Neural cell (in vitro differentiated cells): Measurements from ENCODE around the gene ZDHHC3. TPM values are rescaled to one million over a fixed set of nuclear protein-coding genes. Genes with fewer than 3 reads are reported as not detected.

Experiments used
- H2AFZ ChIP-seq: fragments of 200-600, 300-800 bp; sonication (generic), shearing (Covaris generic); 2 replicates; pipeline ENCODE4 v1.6.0; 2014; ENCODE audit warnings: low read depth, mild to moderate bottlenecking, antibody characterized with exemption, low read length, moderate library complexity
- H3F3A ChIP-seq: fragments of 200-600 bp; shearing (Covaris generic); 2 replicates; pipeline ENCODE4 v1.6.1; 2016; ENCODE audit warnings: mild to moderate bottlenecking, moderate library complexity, mixed read lengths, antibody characterized with exemption, low read length; ENCODE audit not compliant: insufficient read depth, poor library complexity, severe bottlenecking
- H3K27ac ChIP-seq: fragments of 200-600, 300-800 bp; sonication (generic), shearing (Covaris generic); 2 replicates; pipeline ENCODE4 v1.5.1; 2014; ENCODE audit warnings: mild to moderate bottlenecking, low read length, moderate library complexity
- H3K27me3 ChIP-seq: fragments of 300-800, 200-600 bp; sonication (generic), shearing (Covaris generic); 2 replicates; pipeline ENCODE4 v1.6.0; 2014; ENCODE audit warnings: mild to moderate bottlenecking, low read depth, low read length, moderate library complexity; ENCODE audit not compliant: insufficient read depth
- H3K36me3 ChIP-seq: fragments of 300-800, 200-600 bp; sonication (generic), shearing (Covaris generic); 2 replicates; pipeline ENCODE4 v1.5.1; 2014; ENCODE audit warnings: mild to moderate bottlenecking, antibody characterized with exemption, low read length, moderate library complexity; ENCODE audit not compliant: insufficient read depth
- H3K4me2 ChIP-seq: fragments of 300-800, 200-600 bp; sonication (generic), shearing (Covaris generic); 2 replicates; pipeline ENCODE4 v1.6.0; 2014; ENCODE audit warnings: mild to moderate bottlenecking, low read length
- H3K4me3 ChIP-seq: fragments of 300-800, 200-600 bp; sonication (generic), shearing (Covaris generic); 2 replicates; pipeline ENCODE4 v1.5.1; 2014; ENCODE audit warnings: mild to moderate bottlenecking, low read length, moderate library complexity
- H3K79me2 ChIP-seq: fragments of 200-600 bp; shearing (Covaris generic); replicated peaks from 2 replicates; pipeline ENCODE4 v1.6.0; 2014; ENCODE audit warnings: mild to moderate bottlenecking, low read length, moderate library complexity; ENCODE audit not compliant: insufficient read depth
- H3K9ac ChIP-seq: fragments of 300-800, 200-600 bp; sonication (generic), shearing (Covaris generic); 2 replicates; pipeline ENCODE4 v1.6.1; 2016; ENCODE audit warnings: mild to moderate bottlenecking, low read length, mixed read lengths
- H3K9me2 ChIP-seq: fragments of 200-600 bp; shearing (Covaris generic); 2 replicates; pipeline ENCODE4 v1.6.1; 2016; ENCODE audit warnings: mild to moderate bottlenecking, low read length, mixed read lengths; ENCODE audit not compliant: insufficient read depth
- H3K9me3 ChIP-seq: fragments of 200-600, 300-800 bp; sonication (generic), shearing (Covaris generic); 2 replicates; pipeline ENCODE4 v1.6.1; 2016; ENCODE audit warnings: mild to moderate bottlenecking, mixed run types, low read length, moderate library complexity, mixed read lengths
- H4K20me1 ChIP-seq: fragments of 200-600 bp; shearing (Covaris generic); 2 replicates; pipeline ENCODE4 v1.6.1; 2016; ENCODE audit warnings: mild to moderate bottlenecking, mixed run types; ENCODE audit not compliant: insufficient read depth
- EP300 ChIP-seq: fragments of 450-650 bp; conservative IDR thresholded peaks from 2 replicates; pipeline ENCODE4 v1.6.1; 2014; ENCODE audit warnings: antibody characterized with exemption, mild to moderate bottlenecking, moderate library complexity; ENCODE audit not compliant: poor library complexity, severe bottlenecking
- EZH2 ChIP-seq: fragments of 200-600, 300-800 bp; shearing (Covaris generic), sonication (generic); IDR thresholded peaks from 2 replicates; pipeline ENCODE4 v1.6.1; 2014; ENCODE audit warnings: antibody characterized with exemption, low read length, borderline replicate concordance, mild to moderate bottlenecking; ENCODE audit not compliant: insufficient read depth, poor library complexity, severe bottlenecking
- MXI1 ChIP-seq: fragments of 450-650 bp; conservative IDR thresholded peaks from 2 replicates; pipeline ENCODE4 v1.6.1; 2014; ENCODE audit warnings: antibody characterized with exemption, mild to moderate bottlenecking; ENCODE audit not compliant: poor library complexity, severe bottlenecking
- POLR2AphosphoS5 ChIP-seq: IDR thresholded peaks from 2 replicates; pipeline ENCODE4 v1.6.1; 2012
- RAD21 ChIP-seq: fragments of 450-650 bp; conservative IDR thresholded peaks from 2 replicates; pipeline ENCODE4 v1.6.1; 2014; ENCODE audit warnings: antibody characterized with exemption, mild to moderate bottlenecking, moderate library complexity
- REST ChIP-seq: IDR thresholded peaks from 2 replicates; pipeline ENCODE4 v1.6.1; 2012; ENCODE audit warnings: borderline replicate concordance
- SMC3 ChIP-seq: fragments of 450-650 bp; conservative IDR thresholded peaks from 2 replicates; pipeline ENCODE4 v1.6.1; 2014; ENCODE audit warnings: antibody characterized with exemption, mild to moderate bottlenecking, moderate library complexity; ENCODE audit not compliant: poor library complexity
- TAF1 ChIP-seq: IDR thresholded peaks from 2 replicates; pipeline ENCODE4 v1.6.1; 2012; ENCODE audit warnings: low read depth
- polyA plus RNA-seq: library from polyadenylated mRNA; depleted of rRNA; stranded (reverse); fragments of >200 nt; gene quantifications from 2 replicates; pipeline ENCODE4 v1.2.3, GENCODE V29; 2014
- TF ChIP-seq, protein P1 (sequence below): fragments of 450-650 bp; IDR thresholded peaks from 2 replicates; pipeline ENCODE4 v1.5.1; 2014; ENCODE audit warnings: antibody characterized with exemption, mild to moderate bottlenecking, moderate library complexity; ENCODE audit not compliant: poor library complexity, severe bottlenecking

ZDHHC3 gene
- polyA plus RNA-seq, 1 donor from 2014 or later, result 35.8 TPM

DNA sequence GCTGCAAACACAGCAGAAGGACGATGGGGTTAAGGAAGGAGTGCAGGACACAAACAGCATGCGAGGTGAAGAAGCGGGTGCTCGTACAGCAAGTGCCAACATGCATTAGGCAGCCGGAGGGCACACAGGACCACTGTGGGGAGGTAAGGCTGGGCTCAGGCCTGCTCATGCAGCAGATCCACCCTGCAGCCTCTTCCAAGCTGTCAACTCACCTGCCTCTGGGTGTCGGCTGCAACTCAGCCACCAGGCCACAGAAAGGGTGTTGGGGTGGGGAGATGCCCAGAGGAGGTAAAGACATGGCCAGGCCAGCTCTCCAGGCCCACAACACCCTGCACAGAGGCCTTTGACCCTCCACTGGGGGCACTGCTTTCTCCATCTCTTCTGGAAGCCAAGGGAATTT, 57.4 kb downstream of the ZDHHC3 start:
- H3K27ac ChIP-seq, result no peak overlapping the region
- H3F3A ChIP-seq, result no peaks in the 10 kb centered on the region
- no peaks in the 10 kb centered on the region for H3K36me3 ChIP-seq
- H3K9ac ChIP-seq, result no peak overlapping the region
- H3K4me3 ChIP-seq, result no peak overlapping the region
- no peaks in the 10 kb centered on the region for H4K20me1 ChIP-seq
- no peaks in the 10 kb centered on the region for H3K79me2 ChIP-seq
- TF ChIP-seq RAD21, result no peak
- TF ChIP-seq EP300, result no peak
- TF ChIP-seq EZH2, result no peak
- TF ChIP-seq MXI1, result no peak
- TF ChIP-seq REST, result no peak
- no peak for TF ChIP-seq POLR2AphosphoS5
- TF ChIP-seq TAF1, result no peak
- TF ChIP-seq, protein P1, sequence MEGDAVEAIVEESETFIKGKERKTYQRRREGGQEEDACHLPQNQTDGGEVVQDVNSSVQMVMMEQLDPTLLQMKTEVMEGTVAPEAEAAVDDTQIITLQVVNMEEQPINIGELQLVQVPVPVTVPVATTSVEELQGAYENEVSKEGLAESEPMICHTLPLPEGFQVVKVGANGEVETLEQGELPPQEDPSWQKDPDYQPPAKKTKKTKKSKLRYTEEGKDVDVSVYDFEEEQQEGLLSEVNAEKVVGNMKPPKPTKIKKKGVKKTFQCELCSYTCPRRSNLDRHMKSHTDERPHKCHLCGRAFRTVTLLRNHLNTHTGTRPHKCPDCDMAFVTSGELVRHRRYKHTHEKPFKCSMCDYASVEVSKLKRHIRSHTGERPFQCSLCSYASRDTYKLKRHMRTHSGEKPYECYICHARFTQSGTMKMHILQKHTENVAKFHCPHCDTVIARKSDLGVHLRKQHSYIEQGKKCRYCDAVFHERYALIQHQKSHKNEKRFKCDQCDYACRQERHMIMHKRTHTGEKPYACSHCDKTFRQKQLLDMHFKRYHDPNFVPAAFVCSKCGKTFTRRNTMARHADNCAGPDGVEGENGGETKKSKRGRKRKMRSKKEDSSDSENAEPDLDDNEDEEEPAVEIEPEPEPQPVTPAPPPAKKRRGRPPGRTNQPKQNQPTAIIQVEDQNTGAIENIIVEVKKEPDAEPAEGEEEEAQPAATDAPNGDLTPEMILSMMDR, result no peak
- TF ChIP-seq SMC3, result no peak
- no peaks in the 10 kb centered on the region for H3K27me3 ChIP-seq
- no peaks in the 10 kb centered on the region for H3K9me2 ChIP-seq
- H3K9me3 ChIP-seq, result no peaks in the 10 kb centered on the region
- no peak overlapping the region for H3K4me2 ChIP-seq
- H2AFZ ChIP-seq, result no peak overlapping the region

DNA sequence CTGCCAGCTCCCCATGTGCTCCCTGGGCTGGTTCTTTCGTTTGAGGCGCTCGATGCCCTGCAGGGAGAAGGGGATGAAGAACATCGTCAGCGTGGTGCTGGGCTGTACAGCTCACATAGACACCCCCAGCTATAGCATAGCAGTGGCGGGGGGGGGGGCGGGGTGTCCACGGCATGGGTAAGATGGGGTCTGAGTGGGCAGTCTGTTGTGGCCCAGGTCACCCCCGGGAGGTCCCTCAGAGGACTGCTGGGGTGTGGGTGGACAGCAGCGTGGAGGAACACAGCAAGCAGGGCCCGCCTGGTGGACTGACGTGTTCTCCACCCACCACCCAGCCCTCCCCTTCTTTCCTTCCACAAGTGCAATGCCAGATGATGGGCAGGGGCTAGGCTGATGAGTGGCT, 57.9 kb downstream of the ZDHHC3 start:
- Histone ChIP-seq H3F3A (no peaks in the 10 kb centered on the region), H3K9ac (no peak overlapping the region), H3K4me3 (no peak overlapping the region), H3K36me3 (no peaks in the 10 kb centered on the region), H3K9me3 (no peaks in the 10 kb centered on the region), H3K4me2 (no peak overlapping the region), H3K27ac (no peak overlapping the region), H3K27me3 (no peaks in the 10 kb centered on the region), H2AFZ (no peak overlapping the region), H3K9me2 (no peaks in the 10 kb centered on the region), H4K20me1 (no peaks in the 10 kb centered on the region), H3K79me2 (no peaks in the 10 kb centered on the region)
- TF ChIP-seq, protein P1, result no peak
- TF ChIP-seq EP300, result no peak
- no peak for TF ChIP-seq SMC3
- no peak for TF ChIP-seq TAF1
- no peak for TF ChIP-seq RAD21
- TF ChIP-seq MXI1, result no peak
- TF ChIP-seq EZH2, result no peak
- no peak for TF ChIP-seq REST
- TF ChIP-seq POLR2AphosphoS5, result no peak
